AG20443 (cell line): Measurements from ENCODE around the gene FAR1.

Experiments used
- DNase-seq: peaks from one replicate; pipeline ENCODE4 v3.0.0; 2012; ENCODE audit warnings: low spot score, mixed read lengths

The FAR1 gene

DNA sequence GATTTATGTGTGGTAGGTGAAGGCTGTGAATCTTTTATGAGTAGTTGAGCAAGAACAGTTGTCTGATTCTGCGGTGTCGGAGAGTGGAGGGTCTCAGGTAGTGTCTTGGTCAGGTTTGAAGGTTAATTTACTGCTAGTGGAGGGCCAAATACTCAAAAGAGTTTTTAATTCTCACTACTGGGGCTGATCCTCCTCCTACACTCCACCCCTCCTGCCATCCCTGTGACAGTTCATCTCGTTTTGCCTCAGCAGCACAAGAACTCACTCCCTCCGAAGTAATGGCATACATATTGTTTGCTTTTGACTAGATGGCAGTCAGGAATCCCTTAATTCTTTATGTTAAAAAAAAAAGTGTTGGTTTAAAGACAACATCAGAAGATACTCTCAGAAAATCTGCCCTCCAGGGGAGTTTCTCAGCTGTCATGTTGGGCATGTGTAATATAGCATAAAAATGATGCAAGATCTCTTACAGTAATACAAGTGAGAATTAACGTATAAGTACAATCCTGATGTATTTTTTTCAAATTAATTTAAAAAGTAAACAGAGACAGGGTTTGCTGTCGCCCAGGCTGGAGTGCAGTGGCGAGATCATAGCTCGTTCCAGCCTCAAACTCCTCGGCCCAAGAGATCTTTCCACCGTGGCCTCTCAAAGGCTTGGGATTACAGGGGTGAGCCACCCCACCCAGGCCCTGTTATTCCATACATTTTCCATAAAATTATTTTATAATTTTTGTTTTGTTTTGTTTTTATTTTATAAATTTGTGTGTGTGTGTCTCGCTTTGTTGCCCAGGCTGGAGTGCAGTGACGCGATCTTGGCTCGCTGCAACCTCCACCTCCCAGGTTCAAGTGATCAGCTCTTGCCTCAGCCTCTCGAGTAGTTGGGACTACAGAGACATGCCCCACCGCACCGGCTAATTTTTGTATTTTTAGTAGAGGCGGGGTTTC, 1.3 kb downstream of the FAR1 start:
- peak; percentile 22 for DNase-seq

DNA sequence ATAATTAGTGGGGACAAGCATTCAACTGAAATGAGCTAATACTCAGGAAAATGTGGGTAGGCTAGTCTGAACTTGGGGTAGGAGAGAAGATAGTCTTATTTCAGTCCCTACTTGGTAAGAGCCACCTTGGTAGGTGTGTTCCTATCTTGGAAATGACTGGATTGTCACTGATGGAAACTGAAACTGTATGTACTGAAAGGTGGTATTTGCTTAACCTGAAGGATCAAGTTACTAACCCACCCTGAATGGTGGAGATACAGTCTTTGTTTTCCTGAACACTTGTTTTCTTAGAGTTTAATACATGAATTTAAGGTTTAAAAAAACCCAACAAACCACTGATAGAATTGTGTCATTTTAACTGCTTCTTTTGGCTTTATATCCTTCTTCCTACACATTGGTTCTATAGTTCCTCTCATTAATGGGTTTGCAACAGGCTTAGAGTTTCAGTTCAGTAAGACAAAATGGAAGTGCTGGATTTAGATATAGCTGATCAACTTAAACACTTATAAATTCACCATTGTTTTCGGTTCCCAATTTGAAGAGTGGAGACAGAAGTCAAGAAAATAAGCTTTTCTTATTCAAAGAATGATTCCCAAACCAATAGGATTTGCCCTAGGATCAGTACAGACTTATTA, 4.2 kb downstream of the FAR1 start:
- no peak for DNase-seq

DNA sequence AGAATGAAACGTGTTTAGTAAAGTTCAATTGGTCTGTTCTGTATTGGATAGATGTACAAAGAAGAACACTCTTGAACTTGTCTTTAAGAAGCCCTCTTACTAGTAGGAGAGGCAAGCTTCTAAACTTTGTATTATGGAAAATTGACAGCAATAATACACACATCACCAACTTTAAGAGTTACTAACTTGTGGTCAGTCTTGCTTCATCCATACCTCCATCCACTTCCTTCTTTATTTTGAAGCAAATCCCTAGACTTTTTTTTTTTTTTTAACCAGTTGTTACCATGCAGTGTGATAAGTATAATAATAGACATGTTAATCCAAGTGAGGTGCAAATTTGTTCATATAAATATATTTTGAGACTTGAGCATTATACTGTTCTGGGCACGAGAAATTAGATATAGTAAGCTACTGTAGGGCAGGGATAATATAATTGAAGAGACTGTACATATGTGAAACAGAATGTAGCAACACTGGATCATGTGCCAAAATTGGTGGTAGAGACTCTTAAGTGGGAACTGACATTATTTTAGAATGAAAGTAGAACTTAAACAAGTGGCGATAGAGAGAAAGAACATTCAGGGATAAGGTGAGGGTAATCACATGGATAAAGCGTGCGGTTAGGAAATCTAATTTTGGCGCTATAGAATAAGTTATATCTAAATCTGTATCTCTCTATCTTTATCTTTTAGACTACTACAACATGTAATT, 6.5 kb downstream of the FAR1 start:
- DNase-seq: no peak

DNA sequence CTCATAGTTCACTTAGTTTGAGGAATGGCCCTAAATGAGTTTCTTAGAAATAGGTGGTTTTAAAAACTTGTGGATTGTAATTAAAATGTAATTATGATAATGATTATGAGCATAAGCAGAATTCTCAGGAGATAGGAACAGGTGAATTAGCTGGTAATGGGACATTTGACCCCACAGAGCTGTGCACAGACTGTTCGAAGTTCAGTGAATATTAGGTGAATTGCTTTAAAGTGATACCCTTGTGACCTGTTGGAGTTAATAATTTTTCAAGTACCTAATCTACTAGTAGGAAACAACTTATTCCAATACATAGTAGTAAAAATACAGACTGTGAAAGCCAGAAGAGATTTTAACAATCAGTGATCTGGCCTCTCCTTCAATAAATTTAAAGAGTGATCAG, 8.1 kb downstream of the FAR1 start:
- DNase-seq: no peak

DNA sequence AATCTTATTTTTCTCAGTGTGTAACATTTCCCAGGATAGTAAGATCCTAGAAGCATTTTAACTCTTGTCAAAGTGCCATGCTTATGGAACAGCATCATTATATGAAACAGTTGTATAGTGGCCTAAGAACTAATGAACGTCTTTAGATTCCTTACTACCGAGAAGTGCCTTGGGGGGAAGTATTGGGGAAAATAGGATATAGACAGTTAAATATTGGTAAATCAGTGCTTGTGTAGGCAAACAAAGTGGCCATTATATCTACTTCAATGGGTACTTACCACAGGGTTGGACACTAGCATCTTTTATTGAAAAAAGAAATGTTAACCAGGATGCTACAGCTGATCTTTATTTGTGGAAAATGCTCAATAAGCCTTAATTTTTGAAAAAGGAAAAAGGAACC, 11.3 kb downstream of the FAR1 start:
- DNase-seq: no peak

DNA sequence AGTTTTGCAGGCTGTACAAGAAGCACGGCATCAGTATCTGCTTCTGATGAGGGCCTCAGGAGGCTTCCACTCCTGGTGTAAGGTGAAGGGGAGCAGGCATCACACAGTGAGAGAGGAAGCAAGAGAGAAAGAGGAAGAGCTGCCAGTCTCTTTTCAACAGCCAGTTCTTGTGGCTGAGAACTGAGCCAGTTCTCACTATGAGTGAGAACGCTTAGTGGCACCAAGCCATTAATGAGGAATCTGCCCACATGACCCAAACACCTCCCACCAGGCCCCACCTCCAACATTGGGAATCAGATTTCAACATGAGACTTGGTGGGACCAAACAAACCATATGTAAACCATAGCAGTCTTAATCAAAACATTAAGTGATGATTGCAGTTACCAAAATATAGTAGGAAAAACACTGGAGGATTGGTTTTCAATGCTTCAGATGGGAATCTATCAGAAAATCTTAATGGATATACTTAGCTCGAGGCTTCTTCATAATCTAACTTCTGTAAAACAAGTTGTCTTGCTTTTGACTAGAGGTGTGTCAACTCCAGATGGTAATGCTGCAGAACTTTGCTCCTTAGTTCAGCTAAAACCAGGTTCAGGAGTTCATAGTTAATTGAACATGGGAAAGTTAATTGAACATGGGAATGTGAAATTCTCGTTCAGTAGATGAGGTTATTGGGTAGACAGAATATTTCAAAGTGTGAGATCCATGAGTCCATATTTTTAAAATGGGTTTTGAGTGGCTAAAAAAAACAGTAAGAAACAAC, 12.2 kb downstream of the FAR1 start:
- no peak for DNase-seq

DNA sequence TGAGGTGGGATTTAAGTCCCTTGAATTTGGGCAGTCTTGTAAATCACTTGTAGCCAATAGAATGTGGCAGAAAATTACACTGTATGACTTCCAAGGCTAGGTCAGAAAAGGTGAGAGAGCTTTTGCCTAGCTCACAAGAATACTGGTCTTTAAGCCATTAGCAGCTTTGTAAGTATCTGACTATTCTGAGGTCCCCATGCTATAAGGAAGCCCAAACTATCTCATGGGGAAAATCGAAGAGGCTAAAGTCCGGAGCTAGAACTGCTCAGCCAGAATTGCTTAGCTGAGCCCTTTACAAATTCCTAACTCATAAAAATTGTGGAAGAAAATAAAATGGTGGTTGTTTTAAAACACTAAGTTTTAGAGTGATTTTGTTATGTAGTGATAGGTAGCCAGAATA, 13.0 kb downstream of the FAR1 start:
- no peak for DNase-seq

DNA sequence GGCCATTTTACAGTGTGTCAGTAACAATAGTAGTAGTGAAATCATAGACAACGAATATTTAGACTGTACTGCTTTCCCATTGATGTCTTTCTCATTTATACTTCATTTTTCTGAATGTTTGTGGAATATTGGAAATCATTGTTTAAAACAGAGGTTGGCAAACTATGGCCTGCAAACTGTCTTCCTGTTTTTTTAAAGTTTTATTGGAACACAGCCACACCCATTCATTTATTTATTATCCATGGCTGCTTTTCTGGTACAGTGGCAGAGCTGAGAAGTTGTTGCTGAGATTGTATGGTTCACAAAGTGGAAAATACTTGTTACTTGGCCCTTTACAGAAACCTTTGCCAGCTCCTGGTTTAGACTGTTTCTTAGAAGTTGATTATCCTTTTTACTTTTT, 13.7 kb downstream of the FAR1 start:
- DNase-seq: no peak

DNA sequence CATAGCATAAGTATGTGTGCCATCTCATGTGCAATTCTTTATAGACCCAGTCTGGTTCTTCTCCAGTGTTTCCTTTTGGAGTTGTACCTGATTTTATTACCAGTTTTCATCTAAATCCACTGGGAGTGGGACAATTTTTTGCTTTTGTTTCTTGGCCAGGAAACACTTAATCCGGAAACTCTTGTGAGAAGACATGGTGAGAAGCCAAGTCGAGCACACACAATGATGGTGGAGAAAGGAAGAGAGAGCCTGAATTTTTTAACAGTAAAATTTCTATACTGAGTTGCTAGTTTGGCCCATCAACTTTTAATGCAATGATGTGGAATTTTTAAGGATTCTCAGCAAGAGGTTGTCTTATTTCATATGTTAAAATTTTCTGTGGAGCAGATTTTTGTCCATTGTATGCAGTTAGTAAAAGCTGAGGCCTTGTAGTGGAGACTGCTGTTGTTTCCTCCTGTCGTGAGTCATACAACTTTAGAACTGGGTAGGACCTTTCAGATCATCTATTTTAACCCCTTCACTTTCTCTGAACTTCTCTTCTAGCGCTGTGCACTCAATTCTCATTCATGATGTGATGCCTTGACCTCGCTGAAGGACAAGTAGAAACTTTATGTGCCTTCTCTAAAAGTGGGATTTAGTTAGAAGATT, 17.1 kb downstream of the FAR1 start:
- no peak for DNase-seq

DNA sequence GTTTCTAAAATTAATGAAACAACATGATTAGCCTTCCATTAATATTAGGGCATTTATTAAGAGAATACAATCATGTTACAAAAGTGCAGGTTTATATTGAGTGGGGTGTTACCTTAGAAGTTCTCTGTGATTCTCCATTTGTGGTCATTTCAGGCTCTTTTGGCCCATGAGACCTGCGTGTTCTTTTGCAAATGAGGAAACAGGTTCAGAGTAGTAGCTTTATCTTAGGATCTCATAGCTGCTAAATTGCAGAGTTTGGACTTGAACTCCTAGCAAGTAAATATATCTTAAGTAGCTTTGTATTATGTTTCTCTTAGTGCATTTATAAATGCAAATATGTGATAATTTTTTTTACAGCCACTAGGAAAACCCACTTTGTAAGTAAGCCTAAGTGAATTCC, 18.3 kb downstream of the FAR1 start:
- DNase-seq: no peak

DNA sequence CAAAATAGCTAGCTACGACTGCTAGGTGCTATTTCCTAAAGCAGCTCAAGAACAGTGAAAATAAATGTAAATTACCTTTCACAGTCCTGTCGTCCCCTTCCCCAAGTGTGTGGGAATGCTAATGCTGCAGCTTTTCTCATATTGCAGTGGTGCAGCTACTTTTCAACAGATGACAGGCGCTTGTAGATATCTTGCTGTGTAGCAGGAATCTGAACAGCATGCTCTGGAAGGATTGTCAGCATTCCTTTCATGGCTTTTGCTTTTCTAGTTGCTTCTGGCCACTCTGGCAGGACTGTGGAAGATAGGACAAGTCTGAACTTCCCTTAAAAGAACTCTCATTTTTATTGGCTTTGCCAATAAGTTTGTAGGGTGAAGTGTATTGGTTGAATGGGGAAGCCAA, 18.8 kb downstream of the FAR1 start:
- no peak for DNase-seq

DNA sequence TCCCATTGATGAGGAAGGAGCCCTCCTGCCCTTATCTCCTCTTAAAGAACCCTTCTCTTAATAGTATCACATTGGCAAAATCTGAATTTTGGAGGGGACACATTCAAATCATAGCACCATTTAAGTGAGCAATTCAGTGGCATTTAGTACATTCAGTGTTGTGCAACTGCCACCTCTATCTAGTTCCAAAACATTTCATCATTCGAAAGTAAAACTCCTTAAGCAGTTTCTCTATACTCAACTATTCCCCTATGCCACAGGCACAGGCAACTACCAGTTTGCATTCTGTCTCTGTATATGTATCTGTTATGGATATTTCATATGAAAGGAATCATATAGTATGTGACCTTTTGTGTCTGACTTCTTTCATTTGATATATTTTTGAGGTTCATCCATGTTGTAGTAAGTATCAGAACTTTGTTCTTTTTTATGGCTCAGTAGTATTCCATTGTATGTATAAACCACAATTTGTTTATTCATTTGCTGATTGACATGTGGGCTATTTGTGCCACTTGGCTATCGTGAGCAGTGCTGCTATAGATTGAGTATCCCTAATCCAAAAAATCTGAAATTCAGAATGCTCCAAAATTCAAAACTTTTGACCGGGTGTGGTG, 22.9 kb downstream of the FAR1 start:
- DNase-seq: no peak

DNA sequence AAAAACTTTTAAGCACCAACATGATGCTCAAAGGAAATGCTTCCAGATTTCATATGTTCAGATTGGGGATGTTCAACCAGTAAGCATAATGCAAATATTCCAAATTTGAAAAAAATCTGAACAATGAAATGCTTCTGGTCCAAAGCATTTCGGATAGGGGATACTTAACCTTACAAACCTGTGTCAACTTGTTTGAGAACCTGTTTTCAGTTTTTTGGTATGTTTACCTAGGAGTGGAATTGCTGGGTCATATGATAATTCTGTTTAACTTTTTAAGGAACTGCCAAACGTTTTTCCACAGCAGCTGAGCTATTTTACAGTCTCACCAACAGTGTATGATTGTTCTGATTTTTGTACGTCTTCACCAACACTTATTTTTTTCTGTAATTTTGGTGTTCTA, 23.7 kb downstream of the FAR1 start:
- DNase-seq: no peak

DNA sequence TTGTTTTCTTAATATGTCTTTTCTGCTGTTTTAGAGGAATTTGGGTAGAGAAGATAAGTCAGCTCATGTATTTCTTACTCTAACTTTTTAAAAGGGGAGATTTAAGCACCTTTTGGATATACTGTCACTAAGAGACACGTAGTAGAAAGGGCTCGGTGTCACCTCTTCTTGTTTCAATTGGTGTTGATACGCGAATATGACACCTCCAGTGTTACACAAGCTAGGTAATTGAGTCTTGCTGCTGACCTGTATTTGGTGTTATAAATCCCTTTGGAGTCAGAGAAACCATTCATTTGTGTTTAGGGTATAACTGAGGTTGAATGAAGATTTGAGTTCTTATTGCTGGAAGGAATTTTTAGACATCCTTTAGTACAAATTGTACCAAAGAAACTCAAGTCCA, 25.6 kb downstream of the FAR1 start:
- no peak for DNase-seq

DNA sequence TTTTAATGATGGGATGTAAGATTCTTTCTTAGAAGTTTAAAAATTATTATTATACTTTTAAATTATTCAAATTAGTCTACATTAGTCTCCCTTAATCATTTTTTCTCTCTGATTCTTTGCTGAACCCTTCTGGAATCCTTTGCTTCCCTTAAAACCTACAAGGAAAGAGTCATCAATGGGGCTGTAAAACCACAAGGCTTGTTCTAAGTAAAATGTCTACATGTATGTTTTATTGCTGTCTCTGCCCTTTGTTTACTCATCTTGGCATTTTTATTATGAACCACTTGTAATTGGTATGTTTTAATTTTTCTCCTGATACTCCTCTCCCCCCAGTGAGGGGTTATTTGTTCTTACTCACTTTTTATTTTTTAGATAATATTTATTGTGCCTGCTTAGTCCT, 27.4 kb downstream of the FAR1 start:
- no peak for DNase-seq

DNA sequence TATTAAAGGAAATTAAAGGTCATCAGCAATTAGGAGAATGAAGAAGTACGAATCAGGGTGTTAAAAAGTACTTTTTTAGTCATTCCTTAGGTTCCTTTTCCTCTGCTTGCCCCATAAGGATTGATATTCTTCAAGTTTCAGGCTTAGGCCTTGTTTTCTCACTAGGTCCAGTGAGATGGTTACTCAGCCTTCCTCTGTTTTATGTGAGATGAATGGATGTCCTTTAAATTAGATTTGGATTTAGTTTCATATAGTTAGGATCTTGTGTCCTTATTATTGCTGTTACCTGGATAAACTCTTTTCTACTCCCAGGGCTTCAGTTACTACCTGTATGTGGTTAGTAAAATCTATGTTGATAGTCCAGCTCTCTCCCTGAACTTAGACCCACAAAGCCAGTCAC, 29.2 kb downstream of the FAR1 start:
- DNase-seq: no peak

DNA sequence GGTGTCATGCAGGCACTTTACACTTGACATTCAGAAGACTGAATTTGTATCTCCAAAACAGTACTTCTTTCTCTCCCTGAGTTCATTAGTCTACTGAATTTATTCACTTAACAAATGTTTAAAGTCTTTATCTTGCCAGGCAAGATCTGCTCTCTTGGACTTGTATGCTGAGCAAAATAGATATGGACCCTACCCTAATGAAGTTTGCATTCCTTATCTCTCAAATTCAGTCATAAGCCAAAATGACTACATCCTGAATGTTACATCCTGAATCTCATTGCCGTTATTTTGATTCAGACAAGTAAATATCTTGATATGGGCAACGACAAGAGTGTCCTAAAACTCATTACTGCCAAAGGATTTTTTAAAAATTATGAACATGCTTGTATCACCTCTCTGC, 29.7 kb downstream of the FAR1 start:
- DNase-seq: no peak

DNA sequence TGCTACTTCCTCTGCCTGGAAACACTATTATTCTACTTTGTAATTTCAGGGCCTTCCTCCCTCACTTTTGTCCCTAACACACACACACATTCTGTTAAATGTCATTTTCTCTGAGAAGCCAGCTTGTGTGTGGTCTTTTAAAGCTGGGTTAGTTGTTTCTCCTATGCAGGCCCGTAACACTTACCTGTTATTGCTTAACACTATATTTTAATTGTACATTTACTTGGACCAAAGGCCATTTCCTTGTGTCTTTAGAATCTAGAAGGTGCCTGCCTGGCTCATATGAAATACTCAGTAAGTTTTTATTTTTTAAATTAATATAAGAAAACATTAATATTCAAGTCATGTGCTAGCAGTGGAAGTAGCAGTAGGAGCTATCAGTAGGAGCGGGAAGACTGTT, 30.6 kb downstream of the FAR1 start:
- DNase-seq: no peak

DNA sequence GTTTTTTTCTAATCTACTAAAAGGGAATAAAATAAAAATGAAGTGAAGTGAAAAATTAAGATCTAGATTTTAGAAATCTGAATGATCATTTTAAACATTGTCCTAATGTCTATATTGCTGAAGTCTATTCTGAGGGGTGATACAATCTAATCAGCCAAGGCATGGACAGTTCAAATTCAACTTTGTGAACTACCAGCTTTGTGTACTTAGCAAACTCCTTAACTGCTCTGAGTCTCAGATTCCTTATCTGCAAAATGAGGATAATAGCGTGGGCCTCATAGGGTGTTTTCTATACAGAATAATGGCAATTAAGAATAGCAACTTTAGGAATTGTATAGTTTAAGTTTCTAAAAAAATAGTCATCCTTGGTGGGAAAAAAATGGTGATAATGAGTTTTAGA, 31.4 kb downstream of the FAR1 start:
- DNase-seq: no peak

DNA sequence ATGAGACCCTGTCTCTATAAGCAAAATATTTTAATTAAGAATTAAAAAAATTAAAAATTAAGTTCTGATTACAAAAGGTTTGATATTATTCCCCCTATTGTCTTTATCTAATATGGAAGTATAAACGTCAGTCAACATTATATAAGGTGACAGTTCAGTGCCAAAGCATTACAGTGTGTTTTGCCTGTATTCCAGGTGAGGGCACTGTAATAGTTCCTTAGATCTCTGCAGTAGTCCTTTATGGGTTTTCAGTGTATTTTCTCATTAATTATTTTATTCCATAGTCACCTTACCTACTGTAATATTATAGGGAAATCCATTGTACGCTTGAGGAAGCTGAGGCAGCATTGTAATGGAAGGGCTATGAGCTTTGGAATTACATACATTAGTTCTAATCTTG, 33.0 kb downstream of the FAR1 start:
- no peak for DNase-seq

DNA sequence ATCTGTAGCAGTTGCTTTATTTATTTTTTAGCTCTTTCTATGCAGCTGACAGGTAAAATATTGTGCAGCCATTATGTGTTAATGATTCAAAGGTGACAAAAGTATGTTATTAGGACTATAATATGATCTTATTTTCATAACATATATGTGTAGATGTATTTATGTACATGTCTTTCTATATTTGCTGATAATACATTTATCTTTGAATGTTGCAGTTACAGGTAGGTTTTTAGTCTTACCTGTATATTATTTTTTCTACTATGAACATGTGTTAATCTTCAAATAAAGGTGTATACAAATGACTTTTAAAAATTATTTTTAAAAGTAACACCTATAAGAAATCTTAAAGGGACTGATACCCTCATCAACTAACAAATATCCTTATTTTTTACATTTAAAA, 33.6 kb downstream of the FAR1 start:
- no peak for DNase-seq
